Suprapubic skin (tissue), 3 donors: Measurements from ENCODE around the gene GULP1.

Source experiments
- CTCF ChIP-seq, 2 donors: fragments of 200-600 bp in 1 of 2; fragments of 450-650 bp in 1 of 2; sonication (generic) in 1 of 2; IDR thresholded peaks; one replicate each; pipeline ENCODE4 v1.5.1; 2016 to 2019; ENCODE audit warnings: antibody characterized with exemption in 2 of 2, mild to moderate bottlenecking in 1 of 2, moderate library complexity in 1 of 2
- EP300 ChIP-seq: sonication (generic); formaldehyde crosslinking; IDR thresholded peaks from one replicate; pipeline ENCODE4 v1.6.1; 2017; ENCODE audit warnings: antibody characterized with exemption

DNA sequence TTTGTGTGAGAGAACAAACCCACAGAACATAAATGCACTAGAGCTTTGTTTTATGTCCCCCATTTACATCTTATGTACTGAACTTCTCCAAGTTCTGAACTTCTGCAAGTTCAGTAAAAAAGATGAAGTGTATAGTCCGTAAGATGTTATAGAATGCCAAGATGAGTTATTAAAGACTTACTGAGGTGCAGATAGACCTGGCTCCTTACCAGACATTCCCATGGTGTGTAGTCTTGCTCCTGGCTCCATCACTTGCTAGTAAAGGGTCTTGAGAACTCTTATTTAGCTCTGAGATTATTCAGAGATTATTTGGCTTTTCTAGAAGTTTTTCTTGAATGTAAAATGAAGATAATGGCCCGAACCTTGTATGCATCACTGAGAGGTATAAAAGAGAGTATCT is 16.8 kb downstream of the GULP1 start:
- no peak for TF ChIP-seq CTCF (IDR thresholded peaks at IDR 0.05)
- no peak for TF ChIP-seq EP300
